Left kidney (tissue), 2 donors: ENCODE measurements around the gene CYP8B1. TPM values are rescaled to one million over a fixed set of nuclear protein-coding genes. Genes with fewer than 3 reads are reported as not detected.

Source experiments
- DNase-seq: peaks from one replicate; pipeline ENCODE4 v3.0.0-alpha.2; 2013
- polyA plus RNA-seq: library from polyadenylated mRNA; unstranded; fragments of 120-200 nt; gene quantifications from one replicate; pipeline ENCODE4 v1.2.1, GENCODE V29; 2013; ENCODE audit not compliant: insufficient read length

Gene CYP8B1
- polyA plus RNA-seq, 1 donor: 1.3 TPM

GRCh38 chr3:42827654-42828053, 48.0 kb downstream of the CYP8B1 start:
- no peak for DNase-seq

GRCh38 chr3:42827023-42827422, 48.7 kb downstream of the CYP8B1 start:
- no peak for DNase-seq

GRCh38 chr3:42826141-42826540, 49.5 kb downstream of the CYP8B1 start:
- DNase-seq: no peak

GRCh38 chr3:42823351-42823750, 52.3 kb downstream of the CYP8B1 start:
- no peak for DNase-seq

GRCh38 chr3:42822828-42823227, 52.9 kb downstream of the CYP8B1 start:
- no peak for DNase-seq

Other genes starting within 250 kb of the CYP8B1 start
- 12.7 TPM for gene ZBTB47, start 222.2 kb downstream of the CYP8B1 start, polyA plus RNA-seq
- gene KLHL40, start 190.3 kb downstream of the CYP8B1 start, polyA plus RNA-seq: not detected
- gene HHATL, start 173.1 kb downstream of the CYP8B1 start, polyA plus RNA-seq: 0.88 TPM
- gene CCDC13, start 102.6 kb downstream of the CYP8B1 start, polyA plus RNA-seq: 3.8 TPM
- 145 TPM for gene HIGD1A, start 71.4 kb downstream of the CYP8B1 start, polyA plus RNA-seq
- gene ACKR2, start 66.4 kb downstream of the CYP8B1 start, polyA plus RNA-seq: 2.7 TPM
- gene ZNF662, start 30.3 kb upstream of the CYP8B1 start, polyA plus RNA-seq: 51.6 TPM
- gene GASK1A, start 103.4 kb upstream of the CYP8B1 start, polyA plus RNA-seq: 6.1 TPM
- gene POMGNT2, start 230.2 kb upstream of the CYP8B1 start, polyA plus RNA-seq: 19.0 TPM